Skeletal muscle satellite cell (primary cell): Measurements from ENCODE around the gene SH3BP5.

Experiments
- H3K27me3 ChIP-seq: 2 replicates; pipeline ENCODE4 v1.7.0; 2013; ENCODE audit warnings: low read length; ENCODE audit not compliant: control insufficient read depth, insufficient read depth
- H3K36me3 ChIP-seq: 2 replicates; pipeline ENCODE4 v1.7.0; 2013; ENCODE audit warnings: mild to moderate bottlenecking, control low read depth, low read length; ENCODE audit not compliant: insufficient read depth
- H3K4me1 ChIP-seq: 2 replicates; pipeline ENCODE4 v1.7.0; 2013; ENCODE audit warnings: low read length; ENCODE audit not compliant: control insufficient read depth, insufficient read depth
- H3K4me2 ChIP-seq: 2 replicates; pipeline ENCODE4 v1.7.0; 2013; ENCODE audit warnings: mild to moderate bottlenecking, low read length
- H3K4me3 ChIP-seq: 2 replicates; pipeline ENCODE4 v1.7.0; 2013; ENCODE audit warnings: low read length
- H3K9ac ChIP-seq: 2 replicates; pipeline ENCODE4 v1.7.0; 2013; ENCODE audit warnings: mild to moderate bottlenecking, low read depth, low read length, moderate library complexity
- H3K9me3 ChIP-seq: replicated peaks from 2 replicates; pipeline ENCODE4 v1.7.0; 2013; ENCODE audit warnings: mild to moderate bottlenecking, control low read depth, low read length

SH3BP5 gene

DNA sequence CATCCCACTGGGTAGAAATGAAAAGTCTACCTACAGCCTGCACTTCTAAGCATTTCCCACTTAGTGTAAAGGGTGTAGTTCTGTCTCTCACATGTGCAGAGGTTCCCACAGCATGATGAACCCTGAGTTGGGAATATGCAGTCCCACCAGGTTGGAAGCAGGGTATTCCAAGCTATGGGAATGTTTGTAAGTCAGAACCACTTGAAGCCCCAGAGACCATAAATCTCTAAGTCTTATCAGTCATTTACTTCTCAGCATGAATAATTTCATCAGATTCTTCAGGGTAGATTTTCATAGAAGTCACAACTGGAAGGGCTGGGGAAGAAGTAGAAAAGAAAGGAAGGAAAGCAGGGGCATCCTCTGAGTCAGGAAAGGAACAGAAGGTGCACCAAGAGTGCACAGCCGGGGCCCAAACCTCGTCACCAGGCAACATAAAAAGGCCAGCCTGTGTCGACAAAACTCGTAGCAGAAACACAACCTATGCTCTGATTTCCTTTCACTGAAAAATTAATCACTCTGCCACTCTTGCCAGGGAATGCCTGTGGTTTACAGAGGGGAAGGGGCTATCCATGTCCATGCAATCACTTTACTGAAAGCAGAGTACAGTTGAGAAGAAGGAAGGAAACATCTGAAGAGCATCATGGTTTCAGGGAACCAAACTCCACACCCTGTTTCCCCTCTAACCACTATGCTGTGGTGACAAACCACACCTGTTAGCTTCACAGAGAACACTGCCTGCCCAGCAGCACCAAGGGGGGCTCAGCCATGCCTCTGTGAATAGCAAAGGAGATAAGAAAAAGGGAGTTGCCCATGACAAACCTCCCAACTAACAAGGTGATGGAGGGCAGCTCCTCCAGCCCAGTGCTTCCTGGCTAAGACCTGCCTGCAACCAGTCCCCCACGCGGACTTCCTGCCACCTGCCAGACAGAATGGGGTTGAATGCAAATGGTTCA, 40.5 kb downstream of the SH3BP5 start:
- Histone ChIP-seq H3K4me2 (no peak overlapping the region), H3K4me3 (no peak overlapping the region), H3K9ac (no peak overlapping the region), H3K36me3 (no peaks in the 10 kb centered on the region), H3K9me3 (no peaks in the 10 kb centered on the region), H3K27me3 (no peaks in the 10 kb centered on the region), H3K4me1 (peaks cover 4% of the 10 kb centered on the region)

DNA sequence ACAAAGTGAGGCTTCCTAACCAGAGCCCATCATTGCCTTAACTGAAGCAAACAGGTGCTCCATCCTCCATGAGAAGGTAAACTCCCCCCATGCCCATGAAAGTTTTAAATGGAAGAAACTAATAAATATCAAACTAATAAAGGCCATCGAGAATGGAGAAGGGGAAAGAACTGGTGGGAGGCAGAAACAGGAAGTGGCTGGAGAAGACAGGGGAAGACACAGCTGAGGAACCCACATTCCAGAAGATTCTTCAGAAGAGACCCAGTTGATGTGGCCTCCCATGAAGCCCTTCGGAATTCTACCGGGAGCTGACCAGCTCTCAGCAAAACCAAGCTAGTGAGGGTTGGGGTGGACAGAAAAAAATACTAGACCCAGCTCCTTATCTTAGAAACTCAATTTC, 41.6 kb downstream of the SH3BP5 start:
- Histone ChIP-seq H3K9ac (no peak overlapping the region), H3K36me3 (no peaks in the 10 kb centered on the region), H3K4me3 (no peak overlapping the region), H3K27me3 (no peaks in the 10 kb centered on the region), H3K9me3 (no peaks in the 10 kb centered on the region), H3K4me2 (no peak overlapping the region), H3K4me1 (peaks cover 4% of the 10 kb centered on the region)

DNA sequence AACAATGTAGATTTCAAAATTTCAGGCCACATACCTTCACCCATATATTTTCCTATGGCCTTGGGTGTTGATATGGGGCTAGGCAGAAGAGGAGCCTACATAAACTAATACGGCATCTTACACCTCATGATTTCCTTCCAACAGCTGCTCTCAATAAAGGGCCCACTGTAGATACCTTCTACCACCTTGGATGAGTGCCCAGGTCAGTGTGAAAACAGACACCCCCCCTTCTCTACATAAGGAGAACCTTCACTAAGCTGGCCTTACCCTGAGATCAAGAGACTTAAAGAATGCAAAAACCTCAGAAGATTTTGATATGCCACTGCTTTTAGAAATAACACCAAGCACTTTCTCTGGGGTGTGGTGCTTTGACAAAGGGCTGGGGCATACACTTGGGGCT, 42.7 kb downstream of the SH3BP5 start:
- H3K27me3 ChIP-seq, result no peaks in the 10 kb centered on the region
- H3K4me1 ChIP-seq, result peaks cover 4% of the 10 kb centered on the region
- no peaks in the 10 kb centered on the region for H3K36me3 ChIP-seq
- no peak overlapping the region for H3K4me2 ChIP-seq
- no peak overlapping the region for H3K4me3 ChIP-seq
- H3K9me3 ChIP-seq, result no peaks in the 10 kb centered on the region
- H3K9ac ChIP-seq, result no peak overlapping the region

DNA sequence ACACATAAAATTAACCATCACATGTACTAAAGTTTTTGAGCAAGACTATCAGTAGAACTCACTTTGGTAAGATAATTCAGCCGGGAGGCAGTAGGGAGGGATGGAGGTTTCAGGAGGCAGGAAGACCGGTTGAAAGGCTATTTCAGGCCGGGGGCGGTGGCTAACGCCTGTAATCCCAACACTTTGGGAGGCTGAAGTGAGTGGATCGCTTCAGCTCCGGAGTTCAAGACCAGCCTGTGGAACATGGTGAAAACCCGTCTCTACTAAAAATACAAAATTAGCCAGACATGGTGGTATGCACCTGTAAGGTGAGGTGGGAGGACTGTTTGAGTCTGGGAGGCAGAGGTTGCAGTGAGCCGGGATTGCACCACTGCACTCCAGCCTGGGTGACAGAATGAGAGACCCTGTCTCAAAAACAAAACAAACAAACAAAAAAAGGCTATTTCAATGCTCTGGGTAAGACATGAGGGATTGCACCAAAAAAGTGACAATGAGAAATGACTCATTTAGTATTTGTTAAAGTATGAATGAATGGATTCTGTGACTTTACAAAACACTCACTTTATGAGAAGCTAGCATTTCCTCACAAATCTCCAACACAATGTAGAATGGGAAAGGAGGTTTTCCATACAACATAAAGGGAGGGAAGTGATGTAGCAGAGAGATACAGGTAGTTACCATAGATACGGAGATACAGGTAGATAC, 43.9 kb downstream of the SH3BP5 start:
- Histone ChIP-seq H3K4me2 (no peak overlapping the region), H3K4me3 (no peak overlapping the region), H3K4me1 (peaks cover 4% of the 10 kb centered on the region), H3K9ac (no peak overlapping the region), H3K36me3 (no peaks in the 10 kb centered on the region), H3K9me3 (no peaks in the 10 kb centered on the region), H3K27me3 (no peaks in the 10 kb centered on the region)

DNA sequence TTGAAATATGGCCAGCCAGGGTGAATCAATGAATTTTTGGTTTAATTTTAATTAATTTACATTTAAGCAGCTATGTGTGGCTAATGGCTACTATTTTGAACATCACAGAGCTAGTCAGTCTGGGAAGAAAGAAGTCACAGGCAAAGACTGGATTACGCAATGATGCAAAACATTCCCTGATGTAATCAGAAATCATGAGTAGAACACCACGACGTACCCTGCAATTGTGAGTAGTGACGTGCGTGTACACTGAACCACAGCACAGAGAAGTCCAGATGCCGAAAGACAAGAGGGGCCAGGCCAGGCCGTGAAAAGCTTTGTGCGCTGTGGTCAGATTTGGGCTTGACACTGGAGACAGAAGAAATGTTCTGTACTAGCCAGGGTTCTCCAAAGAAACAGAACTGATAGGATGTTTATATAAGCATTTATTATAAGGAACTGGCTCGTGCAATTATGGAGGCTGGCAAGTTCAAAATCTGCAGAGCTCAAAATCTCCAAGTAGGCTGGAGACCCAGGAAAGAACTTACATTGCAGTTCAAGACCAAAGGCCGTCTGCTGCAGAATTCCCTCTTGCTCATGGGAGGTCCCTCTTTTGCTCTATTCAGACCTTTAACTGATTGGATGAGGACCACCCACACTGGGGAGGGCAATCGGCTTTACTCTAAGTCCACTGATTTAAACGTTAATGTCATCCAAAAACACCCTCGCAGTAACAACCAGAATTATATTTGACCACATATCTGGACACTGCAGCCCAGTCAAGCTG, 44.6 kb downstream of the SH3BP5 start:
- Histone ChIP-seq H3K4me3 (no peak overlapping the region), H3K36me3 (no peaks in the 10 kb centered on the region), H3K4me1 (peaks cover 4% of the 10 kb centered on the region), H3K4me2 (no peak overlapping the region), H3K9me3 (no peaks in the 10 kb centered on the region), H3K9ac (no peak overlapping the region), H3K27me3 (no peaks in the 10 kb centered on the region)

DNA sequence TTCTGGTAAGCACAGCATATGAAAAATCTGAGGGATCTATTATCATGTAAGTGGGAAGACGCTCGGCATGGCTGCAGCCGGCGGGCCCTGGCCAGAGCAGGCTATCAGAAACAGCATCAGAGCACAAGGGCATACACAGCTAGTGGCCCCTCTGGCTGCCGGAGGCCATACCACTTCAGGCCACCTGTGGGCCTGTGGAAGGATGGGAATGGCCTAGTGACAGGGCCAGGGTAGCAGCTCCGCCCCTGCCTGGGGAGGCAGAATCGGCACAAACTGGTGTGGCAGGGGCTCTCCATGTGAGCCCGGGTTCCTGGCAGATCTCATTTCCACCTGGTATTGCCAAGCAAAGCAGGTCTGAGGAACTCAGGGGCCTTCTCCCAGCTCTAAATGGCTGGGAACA, 46.4 kb downstream of the SH3BP5 start:
- Histone ChIP-seq H3K9ac (no peak overlapping the region), H3K9me3 (no peaks in the 10 kb centered on the region), H3K36me3 (no peaks in the 10 kb centered on the region), H3K4me3 (no peak overlapping the region), H3K4me2 (no peak overlapping the region), H3K4me1 (peaks cover 4% of the 10 kb centered on the region), H3K27me3 (no peaks in the 10 kb centered on the region)

DNA sequence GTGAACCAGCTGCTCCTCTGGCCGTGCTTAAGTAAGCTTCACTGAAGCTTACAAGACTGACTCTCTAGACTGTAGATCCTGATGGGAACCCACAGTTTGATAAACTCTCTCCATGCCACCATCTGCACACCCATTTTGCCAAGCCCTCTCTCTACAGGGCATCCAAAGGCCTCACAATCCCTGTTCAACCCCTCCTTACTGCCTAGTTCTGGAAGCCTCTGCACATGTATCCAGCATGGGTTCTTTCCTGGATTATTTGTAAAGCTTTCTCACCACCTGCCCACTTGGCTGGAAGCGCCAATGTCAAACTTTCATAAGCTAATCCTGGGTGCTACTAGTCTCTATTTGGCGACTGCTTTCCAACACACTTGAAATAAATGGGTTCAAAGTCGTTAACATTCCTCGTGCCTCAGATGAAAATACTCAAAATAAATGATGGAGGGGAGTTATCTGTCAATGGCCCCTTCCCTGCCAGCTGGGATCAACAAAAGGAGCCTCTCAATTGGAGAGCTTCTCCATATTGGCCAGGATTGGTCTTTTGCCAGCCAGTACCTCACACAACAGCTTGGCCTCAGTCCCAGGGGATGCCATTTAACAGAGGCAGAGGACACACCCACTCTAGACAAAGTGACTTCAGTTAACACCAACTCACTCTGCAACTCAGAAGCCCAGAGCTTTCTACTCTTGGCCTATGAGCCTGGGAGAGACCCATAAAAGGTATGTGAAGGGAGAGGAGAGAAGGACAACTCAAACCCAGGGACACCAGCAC, 48.1 kb downstream of the SH3BP5 start:
- Histone ChIP-seq H3K4me3 (no peak overlapping the region), H3K9me3 (no peaks in the 10 kb centered on the region), H3K4me1 (peaks cover 4% of the 10 kb centered on the region), H3K9ac (no peak overlapping the region), H3K4me2 (no peak overlapping the region), H3K27me3 (no peaks in the 10 kb centered on the region), H3K36me3 (no peaks in the 10 kb centered on the region)

DNA sequence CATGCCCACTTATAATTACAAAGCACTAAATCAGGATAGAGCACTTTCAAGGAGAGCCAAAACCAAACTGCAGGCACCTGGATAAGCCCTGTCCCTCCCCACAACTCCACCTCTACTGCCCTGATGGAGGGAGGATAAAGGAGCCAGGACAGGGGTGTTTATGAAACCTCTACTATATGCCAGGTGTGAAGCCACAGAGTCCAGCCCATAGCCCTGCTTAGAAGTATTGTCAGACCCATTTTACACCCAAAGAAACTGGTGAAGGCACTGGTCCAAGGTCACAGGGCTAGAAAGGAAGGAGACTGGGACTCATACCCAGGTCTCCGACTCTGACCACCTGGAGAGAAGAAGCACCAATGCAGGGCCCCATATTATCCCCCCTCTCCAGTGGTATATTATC, 48.7 kb downstream of the SH3BP5 start:
- Histone ChIP-seq H3K4me1 (peaks cover 4% of the 10 kb centered on the region), H3K27me3 (no peaks in the 10 kb centered on the region), H3K9me3 (no peaks in the 10 kb centered on the region), H3K4me2 (no peak overlapping the region), H3K36me3 (no peaks in the 10 kb centered on the region), H3K9ac (no peak overlapping the region), H3K4me3 (no peak overlapping the region)

DNA sequence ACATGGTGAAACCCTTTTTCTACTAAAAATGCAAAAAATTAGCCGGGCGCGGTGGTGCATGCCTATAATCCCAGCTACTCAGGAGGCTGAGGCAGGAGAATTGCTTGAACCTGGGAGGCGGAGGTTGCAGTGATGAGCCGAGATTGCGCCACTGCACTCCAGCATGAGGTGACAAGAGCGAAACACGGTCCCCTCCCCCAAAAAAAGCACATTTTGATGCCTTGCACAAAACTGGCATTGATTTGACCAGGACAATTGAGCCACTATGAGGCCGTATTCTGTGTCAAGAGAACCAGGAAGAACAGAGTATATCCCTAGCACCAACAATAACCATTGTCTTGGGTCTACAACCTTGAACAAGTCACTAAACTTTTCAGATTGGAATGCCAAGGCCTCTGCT, 50.6 kb downstream of the SH3BP5 start:
- Histone ChIP-seq H3K9me3 (no peaks in the 10 kb centered on the region), H3K4me1 (no peaks in the 10 kb centered on the region), H3K4me2 (no peak overlapping the region), H3K4me3 (no peak overlapping the region), H3K9ac (no peak overlapping the region), H3K27me3 (no peaks in the 10 kb centered on the region), H3K36me3 (no peaks in the 10 kb centered on the region)

DNA sequence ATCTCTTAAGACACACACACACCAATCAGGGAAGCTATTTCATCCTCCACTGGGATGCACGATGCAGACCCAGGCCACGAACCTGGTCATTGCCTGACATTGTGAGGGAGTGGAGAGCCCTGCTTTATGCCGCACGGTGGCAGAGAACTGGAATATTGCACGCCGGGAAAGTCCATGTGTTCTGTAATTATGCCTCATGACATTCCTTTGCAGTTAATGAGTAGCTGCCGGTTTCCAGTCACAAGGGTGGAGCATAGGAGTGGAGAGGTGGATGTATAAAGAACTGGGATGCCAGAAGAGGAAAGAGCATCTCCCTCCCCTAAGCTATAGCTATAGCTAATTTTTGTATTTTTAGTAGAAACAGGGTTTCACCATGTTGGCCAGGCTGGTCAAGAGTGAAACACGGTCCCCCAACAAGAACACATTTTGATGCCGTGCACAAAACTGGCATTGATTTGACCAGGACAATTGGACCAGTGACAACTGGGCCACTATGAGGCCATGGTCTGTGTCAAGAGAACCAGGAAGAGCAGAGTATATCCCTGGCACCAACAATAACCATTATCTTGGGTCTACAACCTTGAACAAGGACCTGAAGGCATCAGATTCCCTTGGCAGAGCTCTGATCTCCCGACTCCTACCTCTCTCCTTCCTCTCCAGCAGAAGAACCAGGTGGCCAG, 51.4 kb downstream of the SH3BP5 start:
- no peak overlapping the region for H3K4me2 ChIP-seq

More for the DNA sequence above, 51.4 kb downstream of the SH3BP5 start:
- Histone ChIP-seq H3K36me3 (no peaks in the 10 kb centered on the region), H3K4me3 (no peak overlapping the region), H3K27me3 (no peaks in the 10 kb centered on the region), H3K4me1 (no peaks in the 10 kb centered on the region), H3K9me3 (no peaks in the 10 kb centered on the region), H3K9ac (no peak overlapping the region)
